Measurements from ENCODE around the gene KCNMA1. TPM values are rescaled to one million over a fixed set of nuclear protein-coding genes. Genes with fewer than 3 reads are reported as not detected.
A peak's percentile ranks its signal among the peaks of the same experiment; 100 is the strongest.

The KCNMA1 gene
- total RNA-seq, 2 donors from 2014 or later, result 168 to 188 TPM

- ATAC-seq (ENCODE audit: insufficient number of reproducible peaks, low FRiP score, low read depth), result peak; percentile 65
- peak overlapping the region; percentile 52 to 55 for H3K27ac ChIP-seq
- no peak for TF ChIP-seq CTCF (IDR thresholded peaks at IDR 0.05)
- H3K4me1 ChIP-seq (ENCODE audit: control insufficient read depth in 1 of 2, low read depth in 2 of 2), result peaks cover 40 to 76% of the 10 kb centered on the region in 2 donors
- no peaks in the 10 kb centered on the region for H3K27me3 ChIP-seq (replicated peaks; ENCODE audit: insufficient read depth)
- peak overlapping the region; percentile 38 for H3K4me3 ChIP-seq
- no peaks in the 10 kb centered on the region for H3K9me3 ChIP-seq
- peak; percentile 70 for DNase-seq (ENCODE audit: low spot score)
- H3K36me3 ChIP-seq, result no peaks in the 10 kb centered on the region
These were observed 106.1 kb downstream of the KCNMA1 start for GRCh38 chr10:77531441-77532001.

- no peak for ATAC-seq (ENCODE audit: insufficient number of reproducible peaks, low FRiP score, low read depth)
- no peak for TF ChIP-seq CTCF (IDR thresholded peaks at IDR 0.05)
- peak overlapping the region in 1 of 2 donors; percentile 52 for H3K27ac ChIP-seq
- H3K27me3 ChIP-seq (replicated peaks; ENCODE audit: insufficient read depth), result no peaks in the 10 kb centered on the region
- DNase-seq (ENCODE audit: low spot score), result no peak
- no peaks in the 10 kb centered on the region for H3K36me3 ChIP-seq
- no peak overlapping the region for H3K4me3 ChIP-seq
- peaks cover 40 to 88% of the 10 kb centered on the region in 2 donors for H3K4me1 ChIP-seq (ENCODE audit: control insufficient read depth in 1 of 2, low read depth in 2 of 2)
- no peaks in the 10 kb centered on the region for H3K9me3 ChIP-seq
These were observed 107.6 kb downstream of the KCNMA1 start for GRCh38 chr10:77530011-77530410.

GRCh38 chr10:77529050-77529576 lies 108.5 kb downstream of the KCNMA1 start:
- ATAC-seq (ENCODE audit: insufficient number of reproducible peaks, low FRiP score, low read depth) (no peak), DNase-seq (ENCODE audit: low spot score) (no peak)
- H3K4me3 ChIP-seq, result no peak overlapping the region
- H3K27ac ChIP-seq, result no peak overlapping the region
- no peaks in the 10 kb centered on the region for H3K36me3 ChIP-seq
- peaks cover 45 to 94% of the 10 kb centered on the region in 2 donors for H3K4me1 ChIP-seq (ENCODE audit: control insufficient read depth in 1 of 2, low read depth in 2 of 2)
- H3K27me3 ChIP-seq (replicated peaks; ENCODE audit: insufficient read depth), result no peaks in the 10 kb centered on the region
- H3K9me3 ChIP-seq, result no peaks in the 10 kb centered on the region
- no peak for TF ChIP-seq CTCF (IDR thresholded peaks at IDR 0.05)

GRCh38 chr10:77527839-77528238 lies 109.8 kb downstream of the KCNMA1 start:
- Histone ChIP-seq H3K4me1 (ENCODE audit: control insufficient read depth in 1 of 2, low read depth in 2 of 2) (peaks cover 39 to 90% of the 10 kb centered on the region in 2 donors), H3K27me3 (replicated peaks; ENCODE audit: insufficient read depth) (no peaks in the 10 kb centered on the region), H3K27ac (no peak overlapping the region), H3K9me3 (no peaks in the 10 kb centered on the region), H3K4me3 (no peak overlapping the region), H3K36me3 (no peaks in the 10 kb centered on the region)
- no peak for DNase-seq (ENCODE audit: low spot score)
- TF ChIP-seq CTCF (IDR thresholded peaks at IDR 0.05), result no peak
- ATAC-seq (ENCODE audit: insufficient number of reproducible peaks, low FRiP score, low read depth), result no peak

- Histone ChIP-seq H3K4me1 (ENCODE audit: control insufficient read depth in 1 of 2, low read depth in 2 of 2) (peaks cover 31 to 82% of the 10 kb centered on the region in 2 donors), H3K9me3 (no peaks in the 10 kb centered on the region), H3K27me3 (replicated peaks; ENCODE audit: insufficient read depth) (no peaks in the 10 kb centered on the region), H3K4me3 (no peak overlapping the region), H3K27ac (no peak overlapping the region), H3K36me3 (no peaks in the 10 kb centered on the region)
- DNase-seq (ENCODE audit: low spot score) (no peak), ATAC-seq (ENCODE audit: insufficient number of reproducible peaks, low FRiP score, low read depth) (no peak)
- TF ChIP-seq CTCF (IDR thresholded peaks at IDR 0.05), result no peak
These were observed 110.6 kb downstream of the KCNMA1 start for GRCh38 chr10:77526868-77527617.
